HepG2 (cell line): ENCODE measurements around the gene CNTF. TPM values are rescaled to one million over a fixed set of nuclear protein-coding genes. Genes with fewer than 3 reads are reported as not detected.
A peak's percentile ranks its signal among the peaks of the same experiment; 100 is the strongest.

Source experiments
- ARNT ChIP-seq: fragments of 450-650 bp; IDR thresholded peaks from 2 replicates; pipeline ENCODE4 v1.6.1; 2017
- ATF7-NPFF ChIP-seq: sonication (generic); formaldehyde crosslinking; IDR thresholded peaks from 2 replicates; pipeline ENCODE4 v1.8.1; 2023; ENCODE audit warnings: mild to moderate bottlenecking, low read depth, missing genetic modification reagents, moderate library complexity
- BORCS8-MEF2B ChIP-seq: sonication (generic); formaldehyde crosslinking; IDR thresholded peaks from 2 replicates; pipeline ENCODE4 v1.8.0; 2022; ENCODE audit warnings: mild to moderate bottlenecking, missing genetic modification reagents
- GZF1 ChIP-seq: sonication (generic); formaldehyde crosslinking; IDR thresholded peaks from 2 replicates; pipeline ENCODE4 v1.5.1; 2020; ENCODE audit warnings: mild to moderate bottlenecking, missing genetic modification reagents
- JARID2 ChIP-seq: sonication (generic); formaldehyde crosslinking; IDR thresholded peaks from 2 replicates; pipeline ENCODE4 v1.8.1; 2023; ENCODE audit warnings: missing genetic modification reagents, inconsistent platforms; ENCODE audit not compliant: insufficient replicate concordance
- KDM4B ChIP-seq: sonication (generic); formaldehyde crosslinking; IDR thresholded peaks from 2 replicates; pipeline ENCODE4 v1.4.0; 2020; ENCODE audit warnings: missing genetic modification reagents
- MYNN ChIP-seq: sonication (generic); formaldehyde crosslinking; IDR thresholded peaks from 2 replicates; pipeline ENCODE4 v1.4.0; 2020; ENCODE audit warnings: mild to moderate bottlenecking, low read depth, missing genetic modification reagents
- PAX8 ChIP-seq: sonication (generic); formaldehyde crosslinking; IDR thresholded peaks from 2 replicates; pipeline ENCODE4 v1.8.0; 2022; ENCODE audit warnings: mild to moderate bottlenecking, missing genetic modification reagents, borderline replicate concordance
- RBAK ChIP-seq: sonication (generic); formaldehyde crosslinking; IDR thresholded peaks from 2 replicates; pipeline ENCODE4 v1.5.1; 2020; ENCODE audit warnings: mild to moderate bottlenecking, missing genetic modification reagents
- RFX5 ChIP-seq: IDR thresholded peaks from 2 replicates; pipeline ENCODE4 v1.6.1; 2011; ENCODE audit warnings: low read depth, low read length, improper control_type of control experiment
- SOX6 ChIP-seq, 2 experiments: fragments of 450-650 bp in 1 of 2; sonication (generic) in 1 of 2; formaldehyde crosslinking in 1 of 2; IDR thresholded peaks; 2 replicates each; pipeline versions ENCODE4 v1.4.0 to v1.6.1; 2017 to 2020; ENCODE audit warnings: antibody characterized with exemption in 1 of 2, mild to moderate bottlenecking in 1 of 2, missing genetic modification reagents in 1 of 2
- ZFYVE20 ChIP-seq: sonication (generic); formaldehyde crosslinking; IDR thresholded peaks from 2 replicates; pipeline ENCODE4 v1.8.0; 2023; ENCODE audit warnings: low read depth, mild to moderate bottlenecking, moderate library complexity, missing genetic modification reagents, borderline replicate concordance
- ZKSCAN8 ChIP-seq: IDR thresholded peaks from 2 replicates; pipeline ENCODE4 v1.6.1; 2016; ENCODE audit warnings: borderline replicate concordance, missing genetic modification reagents, missing compliant biosample characterization
- ZNF589 ChIP-seq: sonication (generic); formaldehyde crosslinking; conservative IDR thresholded peaks from 2 replicates; pipeline ENCODE4 v1.8.0; 2022; ENCODE audit warnings: mild to moderate bottlenecking, moderate library complexity, missing genetic modification reagents
- ZNF678 ChIP-seq: sonication (generic); formaldehyde crosslinking; IDR thresholded peaks from 2 replicates; pipeline ENCODE4 v1.4.0; 2020; ENCODE audit warnings: mild to moderate bottlenecking, missing genetic modification reagents
- ZNF788 ChIP-seq: sonication (generic); formaldehyde crosslinking; IDR thresholded peaks from 2 replicates; pipeline ENCODE4 v1.5.0; 2020; ENCODE audit warnings: mild to moderate bottlenecking, missing genetic modification reagents, borderline replicate concordance
- polyA plus RNA-seq, 8 experiments: library from polyadenylated mRNA; depleted of rRNA in 3 of 8; stranded (reverse) in 7 of 8; unstranded in 1 of 8; fragments of >200 nt; fragmentation: Illumina TruSeq in 4 of 8; extraction: Trizol in 4 of 8; gene quantifications; 2 replicates each; pipeline versions ENCODE4 v1.2.1 to v1.2.3, GENCODE V29; 2011 to 2016; ENCODE audit warnings: low read depth in 4 of 8, missing spikeins in 1 of 8, mixed read lengths in 1 of 8; ENCODE audit not compliant: insufficient read depth in 1 of 8
- total RNA-seq, 5 experiments: library from RNA; depleted of rRNA; stranded (reverse); fragments of >200 nt; fragmentation: Illumina TruSeq; extraction: Trizol; gene quantifications; 2 replicates each; pipeline ENCODE4 v1.2.3, GENCODE V29; 2016; ENCODE audit warnings: low read depth in 1 of 5
- TF ChIP-seq, protein P1 (sequence below): sonication (generic); formaldehyde crosslinking; IDR thresholded peaks from 2 replicates; pipeline ENCODE4 v1.9.0; 2022; ENCODE audit warnings: missing genetic modification reagents, mild to moderate bottlenecking, borderline replicate concordance
- TF ChIP-seq, protein P2 (sequence below): sonication (generic); formaldehyde crosslinking; IDR thresholded peaks from 2 replicates; pipeline ENCODE4 v1.5.0; 2020; ENCODE audit warnings: mild to moderate bottlenecking, missing genetic modification reagents, borderline replicate concordance
- TF ChIP-seq, protein P3 (sequence below): sonication (generic); formaldehyde crosslinking; IDR thresholded peaks from 2 replicates; pipeline ENCODE4 v1.5.0; 2020; ENCODE audit warnings: mild to moderate bottlenecking, missing genetic modification reagents, moderate library complexity
- TF ChIP-seq, protein P4 (sequence below): sonication (generic); formaldehyde crosslinking; IDR thresholded peaks from 2 replicates; pipeline ENCODE4 v1.9.0; 2021; ENCODE audit warnings: missing genetic modification reagents, borderline replicate concordance

The CNTF gene
- total and polyA plus RNA-seq, 2 of the 13 experiments (the other 11 are each of a cell fraction or from before 2014, with no cell fraction given) = 0.51 to 2.3 TPM

DNA sequence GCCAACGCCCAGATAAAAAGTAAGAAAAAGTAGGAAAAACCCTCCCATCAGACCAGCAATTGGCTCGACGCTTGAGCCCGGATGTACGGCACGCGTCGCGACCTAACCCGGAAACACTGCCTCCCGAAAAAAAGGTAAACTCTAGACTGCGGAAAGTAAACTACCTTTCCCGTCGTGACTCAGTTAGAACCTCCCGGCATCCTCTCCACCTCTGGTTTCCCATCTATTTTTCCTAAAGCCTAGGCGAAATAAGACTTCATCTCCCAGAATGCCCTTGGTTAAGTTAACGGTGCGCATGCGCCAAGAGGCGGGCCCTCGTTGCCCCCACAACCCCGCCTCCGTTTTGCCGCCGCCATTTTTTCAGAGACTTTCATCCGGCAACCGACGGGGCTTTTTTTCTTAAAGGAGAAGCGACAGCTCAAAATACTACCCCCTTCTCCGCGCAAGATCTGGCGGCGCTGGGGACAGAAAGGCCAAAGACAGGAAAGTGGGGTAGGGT is 44.3 kb upstream of the CNTF start (continued):
- no peak for TF ChIP-seq PAX8 (CRISPR knock-in tag)
- TF ChIP-seq, protein P1, sequence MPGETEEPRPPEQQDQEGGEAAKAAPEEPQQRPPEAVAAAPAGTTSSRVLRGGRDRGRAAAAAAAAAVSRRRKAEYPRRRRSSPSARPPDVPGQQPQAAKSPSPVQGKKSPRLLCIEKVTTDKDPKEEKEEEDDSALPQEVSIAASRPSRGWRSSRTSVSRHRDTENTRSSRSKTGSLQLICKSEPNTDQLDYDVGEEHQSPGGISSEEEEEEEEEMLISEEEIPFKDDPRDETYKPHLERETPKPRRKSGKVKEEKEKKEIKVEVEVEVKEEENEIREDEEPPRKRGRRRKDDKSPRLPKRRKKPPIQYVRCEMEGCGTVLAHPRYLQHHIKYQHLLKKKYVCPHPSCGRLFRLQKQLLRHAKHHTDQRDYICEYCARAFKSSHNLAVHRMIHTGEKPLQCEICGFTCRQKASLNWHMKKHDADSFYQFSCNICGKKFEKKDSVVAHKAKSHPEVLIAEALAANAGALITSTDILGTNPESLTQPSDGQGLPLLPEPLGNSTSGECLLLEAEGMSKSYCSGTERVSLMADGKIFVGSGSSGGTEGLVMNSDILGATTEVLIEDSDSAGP (CRISPR knock-in tag) = peak; percentile 100
- no peak for TF ChIP-seq SOX6 (IDR thresholded peaks at IDR 0.05)
- no peak for TF ChIP-seq SOX6 (CRISPR knock-in tag; IDR thresholded peaks at IDR 0.05)
- TF ChIP-seq, protein P2, sequence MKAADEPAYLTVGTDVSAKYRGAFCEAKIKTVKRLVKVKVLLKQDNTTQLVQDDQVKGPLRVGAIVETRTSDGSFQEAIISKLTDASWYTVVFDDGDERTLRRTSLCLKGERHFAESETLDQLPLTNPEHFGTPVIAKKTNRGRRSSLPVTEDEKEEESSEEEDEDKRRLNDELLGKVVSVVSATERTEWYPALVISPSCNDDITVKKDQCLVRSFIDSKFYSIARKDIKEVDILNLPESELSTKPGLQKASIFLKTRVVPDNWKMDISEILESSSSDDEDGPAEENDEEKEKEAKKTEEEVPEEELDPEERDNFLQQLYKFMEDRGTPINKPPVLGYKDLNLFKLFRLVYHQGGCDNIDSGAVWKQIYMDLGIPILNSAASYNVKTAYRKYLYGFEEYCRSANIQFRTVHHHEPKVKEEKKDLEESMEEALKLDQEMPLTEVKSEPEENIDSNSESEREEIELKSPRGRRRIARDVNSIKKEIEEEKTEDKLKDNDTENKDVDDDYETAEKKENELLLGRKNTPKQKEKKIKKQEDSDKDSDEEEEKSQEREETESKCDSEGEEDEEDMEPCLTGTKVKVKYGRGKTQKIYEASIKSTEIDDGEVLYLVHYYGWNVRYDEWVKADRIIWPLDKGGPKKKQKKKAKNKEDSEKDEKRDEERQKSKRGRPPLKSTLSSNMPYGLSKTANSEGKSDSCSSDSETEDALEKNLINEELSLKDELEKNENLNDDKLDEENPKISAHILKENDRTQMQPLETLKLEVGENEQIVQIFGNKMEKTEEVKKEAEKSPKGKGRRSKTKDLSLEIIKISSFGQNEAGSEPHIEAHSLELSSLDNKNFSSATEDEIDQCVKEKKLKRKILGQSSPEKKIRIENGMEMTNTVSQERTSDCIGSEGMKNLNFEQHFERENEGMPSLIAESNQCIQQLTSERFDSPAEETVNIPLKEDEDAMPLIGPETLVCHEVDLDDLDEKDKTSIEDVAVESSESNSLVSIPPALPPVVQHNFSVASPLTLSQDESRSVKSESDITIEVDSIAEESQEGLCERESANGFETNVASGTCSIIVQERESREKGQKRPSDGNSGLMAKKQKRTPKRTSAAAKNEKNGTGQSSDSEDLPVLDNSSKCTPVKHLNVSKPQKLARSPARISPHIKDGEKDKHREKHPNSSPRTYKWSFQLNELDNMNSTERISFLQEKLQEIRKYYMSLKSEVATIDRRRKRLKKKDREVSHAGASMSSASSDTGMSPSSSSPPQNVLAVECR (CRISPR knock-in tag) = peak; percentile 86
- no peak for TF ChIP-seq MYNN (CRISPR knock-in tag)
- no peak for TF ChIP-seq RBAK (CRISPR knock-in tag)
- TF ChIP-seq JARID2 (CRISPR knock-in tag) = no peak
- no peak for TF ChIP-seq RFX5
- TF ChIP-seq BORCS8-MEF2B = 0 out of 2 replicates have a peak, but pooled peaks have one; percentile 6
- TF ChIP-seq ARNT = no peak
- no peak for TF ChIP-seq ZNF788
- TF ChIP-seq ZKSCAN8 = no peak; the same call in 1 of the 2 replicates
- TF ChIP-seq, protein P3, sequence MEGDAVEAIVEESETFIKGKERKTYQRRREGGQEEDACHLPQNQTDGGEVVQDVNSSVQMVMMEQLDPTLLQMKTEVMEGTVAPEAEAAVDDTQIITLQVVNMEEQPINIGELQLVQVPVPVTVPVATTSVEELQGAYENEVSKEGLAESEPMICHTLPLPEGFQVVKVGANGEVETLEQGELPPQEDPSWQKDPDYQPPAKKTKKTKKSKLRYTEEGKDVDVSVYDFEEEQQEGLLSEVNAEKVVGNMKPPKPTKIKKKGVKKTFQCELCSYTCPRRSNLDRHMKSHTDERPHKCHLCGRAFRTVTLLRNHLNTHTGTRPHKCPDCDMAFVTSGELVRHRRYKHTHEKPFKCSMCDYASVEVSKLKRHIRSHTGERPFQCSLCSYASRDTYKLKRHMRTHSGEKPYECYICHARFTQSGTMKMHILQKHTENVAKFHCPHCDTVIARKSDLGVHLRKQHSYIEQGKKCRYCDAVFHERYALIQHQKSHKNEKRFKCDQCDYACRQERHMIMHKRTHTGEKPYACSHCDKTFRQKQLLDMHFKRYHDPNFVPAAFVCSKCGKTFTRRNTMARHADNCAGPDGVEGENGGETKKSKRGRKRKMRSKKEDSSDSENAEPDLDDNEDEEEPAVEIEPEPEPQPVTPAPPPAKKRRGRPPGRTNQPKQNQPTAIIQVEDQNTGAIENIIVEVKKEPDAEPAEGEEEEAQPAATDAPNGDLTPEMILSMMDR (CRISPR knock-in tag) = no peak
- no peak for TF ChIP-seq GZF1 (CRISPR knock-in tag)
- TF ChIP-seq ZNF678 (CRISPR knock-in tag) = no peak
- TF ChIP-seq, protein P4, sequence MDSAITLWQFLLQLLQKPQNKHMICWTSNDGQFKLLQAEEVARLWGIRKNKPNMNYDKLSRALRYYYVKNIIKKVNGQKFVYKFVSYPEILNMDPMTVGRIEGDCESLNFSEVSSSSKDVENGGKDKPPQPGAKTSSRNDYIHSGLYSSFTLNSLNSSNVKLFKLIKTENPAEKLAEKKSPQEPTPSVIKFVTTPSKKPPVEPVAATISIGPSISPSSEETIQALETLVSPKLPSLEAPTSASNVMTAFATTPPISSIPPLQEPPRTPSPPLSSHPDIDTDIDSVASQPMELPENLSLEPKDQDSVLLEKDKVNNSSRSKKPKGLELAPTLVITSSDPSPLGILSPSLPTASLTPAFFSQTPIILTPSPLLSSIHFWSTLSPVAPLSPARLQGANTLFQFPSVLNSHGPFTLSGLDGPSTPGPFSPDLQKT (CRISPR knock-in tag) = no peak
- TF ChIP-seq KDM4B (CRISPR knock-in tag) = no peak; the same call in 1 of the 2 replicates
- no peak for TF ChIP-seq ATF7-NPFF (CRISPR knock-in tag)
- no peak for TF ChIP-seq ZFYVE20 (CRISPR knock-in tag)
- no peak for TF ChIP-seq ZNF589 (CRISPR knock-in tag)
